Neutrophil (primary cell): ENCODE results near the gene CBX4.
A peak's percentile ranks its signal among the peaks of the same experiment; 100 is the strongest.

Experiments
- H3K27ac ChIP-seq: fragments of 200-600 bp; sonication (generic); 2 replicates; pipeline ENCODE4 v1.5.1; 2016; ENCODE audit warnings: mild to moderate bottlenecking, moderate library complexity
- H3K27me3 ChIP-seq: fragments of 200-600 bp; sonication (generic); 2 replicates; pipeline ENCODE4 v1.6.0; 2016; ENCODE audit warnings: mild to moderate bottlenecking
- H3K36me3 ChIP-seq: fragments of 200-600 bp; sonication (generic); 2 replicates; pipeline ENCODE4 v1.5.1; 2017
- H3K4me1 ChIP-seq, 2 experiments: fragments of 200-600 bp in 1 of 2; sonication (generic) in 1 of 2; 1 replicate in 1 of 2; 2 replicates in 1 of 2; pipeline versions ENCODE4 v1.5.1 to v1.6.1; 2013 to 2016; ENCODE audit warnings: low read depth in 1 of 2, low read length in 1 of 2, mild to moderate bottlenecking in 1 of 2, moderate library complexity in 1 of 2; ENCODE audit not compliant: control insufficient read depth in 1 of 2, insufficient read depth in 1 of 2
- H3K4me3 ChIP-seq, 2 experiments: fragments of 200-600 bp in 1 of 2; sonication (generic) in 1 of 2; 1 replicate in 1 of 2; 2 replicates in 1 of 2; pipeline ENCODE4 v1.5.1; 2013 to 2016; ENCODE audit warnings: low read depth in 1 of 2, low read length in 1 of 2, mild to moderate bottlenecking in 1 of 2, moderate library complexity in 1 of 2
- H3K9me3 ChIP-seq: fragments of 200-600 bp; sonication (generic); 2 replicates; pipeline ENCODE4 v1.5.1; 2016
- TF ChIP-seq, protein P1 (sequence below): fragments of 200-600 bp; sonication (generic); IDR thresholded peaks from 2 replicates; pipeline ENCODE4 v1.5.1; 2016; ENCODE audit warnings: antibody characterized with exemption

CBX4 gene

DNA sequence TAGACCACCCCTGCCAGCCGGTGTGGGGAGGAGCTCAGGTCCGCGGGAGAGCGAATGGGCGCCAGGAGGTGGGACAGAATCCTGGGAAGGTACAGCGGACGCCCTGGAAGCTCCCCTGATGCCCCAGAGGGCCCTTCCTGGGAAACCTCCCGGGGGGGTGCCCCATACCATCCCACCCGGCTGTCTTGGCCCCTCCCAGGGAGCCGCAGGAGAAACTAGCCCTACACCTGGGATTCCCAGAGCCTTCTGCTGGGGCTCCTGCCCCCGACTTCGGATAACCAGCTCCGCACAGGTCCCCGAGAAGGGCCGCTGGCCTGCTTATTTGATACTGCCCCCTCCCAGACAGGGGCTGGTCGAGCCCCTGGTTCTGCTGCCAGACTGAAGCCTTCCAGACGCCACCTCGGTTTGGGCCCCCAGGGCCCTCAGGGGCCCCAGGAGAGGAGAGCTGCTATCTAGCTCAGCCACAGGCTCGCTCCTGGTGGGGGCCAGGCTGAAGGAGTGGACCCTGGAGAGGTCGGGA lies 3.0 kb upstream of the CBX4 start:
- Histone ChIP-seq H3K36me3 (no peaks in the 10 kb centered on the region), H3K4me3 (peak overlapping the region in 1 of 2 experiments; percentile 58), H3K27me3 (peaks cover 77% of the 10 kb centered on the region), H3K9me3 (no peaks in the 10 kb centered on the region), H3K4me1 (peaks cover 58 to 64% of the 10 kb centered on the region in 2 experiments), H3K27ac (no peak overlapping the region)
- TF ChIP-seq, protein P1, sequence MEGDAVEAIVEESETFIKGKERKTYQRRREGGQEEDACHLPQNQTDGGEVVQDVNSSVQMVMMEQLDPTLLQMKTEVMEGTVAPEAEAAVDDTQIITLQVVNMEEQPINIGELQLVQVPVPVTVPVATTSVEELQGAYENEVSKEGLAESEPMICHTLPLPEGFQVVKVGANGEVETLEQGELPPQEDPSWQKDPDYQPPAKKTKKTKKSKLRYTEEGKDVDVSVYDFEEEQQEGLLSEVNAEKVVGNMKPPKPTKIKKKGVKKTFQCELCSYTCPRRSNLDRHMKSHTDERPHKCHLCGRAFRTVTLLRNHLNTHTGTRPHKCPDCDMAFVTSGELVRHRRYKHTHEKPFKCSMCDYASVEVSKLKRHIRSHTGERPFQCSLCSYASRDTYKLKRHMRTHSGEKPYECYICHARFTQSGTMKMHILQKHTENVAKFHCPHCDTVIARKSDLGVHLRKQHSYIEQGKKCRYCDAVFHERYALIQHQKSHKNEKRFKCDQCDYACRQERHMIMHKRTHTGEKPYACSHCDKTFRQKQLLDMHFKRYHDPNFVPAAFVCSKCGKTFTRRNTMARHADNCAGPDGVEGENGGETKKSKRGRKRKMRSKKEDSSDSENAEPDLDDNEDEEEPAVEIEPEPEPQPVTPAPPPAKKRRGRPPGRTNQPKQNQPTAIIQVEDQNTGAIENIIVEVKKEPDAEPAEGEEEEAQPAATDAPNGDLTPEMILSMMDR, result no peak

DNA sequence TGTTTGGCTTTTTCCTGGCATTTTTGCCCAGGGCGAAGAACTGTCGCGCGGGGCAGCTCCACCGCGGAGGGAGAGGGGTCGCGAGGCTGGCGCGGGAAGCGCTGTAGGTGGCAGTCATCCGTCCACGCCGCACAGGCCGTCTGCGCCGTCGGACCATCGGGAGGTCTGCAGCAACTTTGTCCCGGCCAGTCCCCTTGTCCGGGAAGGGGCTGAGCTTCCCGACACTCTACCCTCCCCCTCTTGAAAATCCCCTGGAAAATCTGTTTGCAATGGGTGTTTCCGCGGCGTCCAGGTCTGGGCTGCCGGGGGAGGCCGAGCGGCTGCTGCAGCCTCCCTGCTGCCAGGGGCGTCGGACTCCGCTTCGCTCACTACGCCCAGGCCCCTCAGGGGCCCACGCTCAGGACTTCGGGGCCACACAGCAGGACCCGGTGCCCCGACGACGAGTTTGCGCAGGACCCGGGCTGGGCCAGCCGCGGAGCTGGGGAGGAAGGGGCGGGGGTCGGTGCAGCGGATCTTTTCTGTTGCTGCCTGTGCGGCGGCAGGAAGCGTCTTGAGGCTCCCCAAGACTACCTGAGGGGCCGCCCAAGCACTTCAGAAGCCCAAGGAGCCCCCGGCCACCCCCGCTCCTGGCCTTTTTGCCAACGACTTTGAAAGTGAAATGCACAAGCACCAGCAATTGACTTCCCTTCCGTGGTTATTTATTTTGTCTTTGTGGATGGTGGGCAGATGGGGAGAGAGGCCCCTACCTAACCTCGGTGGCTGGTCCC lies 2.3 kb upstream of the CBX4 start:
- Histone ChIP-seq H3K9me3 (no peaks in the 10 kb centered on the region), H3K27me3 (peaks cover 71% of the 10 kb centered on the region), H3K27ac (no peak overlapping the region), H3K4me1 (peaks cover 65 to 71% of the 10 kb centered on the region in 2 experiments), H3K36me3 (peaks cover 2% of the 10 kb centered on the region), H3K4me3 (peak overlapping the region in 1 of 2 experiments; percentile 97)
- TF ChIP-seq, protein P1, result no peak

DNA sequence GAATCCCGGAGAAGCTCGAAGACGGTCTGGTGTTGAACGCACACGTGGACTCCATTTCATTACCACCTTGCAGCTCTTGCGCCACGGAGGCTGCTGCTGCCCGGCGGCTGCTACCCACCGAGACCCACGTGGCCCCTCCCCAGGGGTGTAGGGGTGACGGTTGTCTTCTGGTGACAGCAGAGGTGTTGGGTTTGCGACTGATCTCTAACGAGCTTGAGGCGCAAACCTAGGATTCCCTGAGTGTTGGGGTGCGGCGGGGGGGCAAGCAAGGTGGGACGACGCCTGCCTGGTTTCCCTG lies 1.7 kb upstream of the CBX4 start:
- Histone ChIP-seq H3K27me3 (peaks cover 65% of the 10 kb centered on the region), H3K9me3 (no peaks in the 10 kb centered on the region), H3K27ac (peak overlapping the region; percentile 95), H3K36me3 (peaks cover 8% of the 10 kb centered on the region), H3K4me3 (peak overlapping the region; percentile 75 to 97), H3K4me1 (peaks cover 71 to 77% of the 10 kb centered on the region in 2 experiments)
- TF ChIP-seq, protein P1, result no peak

DNA sequence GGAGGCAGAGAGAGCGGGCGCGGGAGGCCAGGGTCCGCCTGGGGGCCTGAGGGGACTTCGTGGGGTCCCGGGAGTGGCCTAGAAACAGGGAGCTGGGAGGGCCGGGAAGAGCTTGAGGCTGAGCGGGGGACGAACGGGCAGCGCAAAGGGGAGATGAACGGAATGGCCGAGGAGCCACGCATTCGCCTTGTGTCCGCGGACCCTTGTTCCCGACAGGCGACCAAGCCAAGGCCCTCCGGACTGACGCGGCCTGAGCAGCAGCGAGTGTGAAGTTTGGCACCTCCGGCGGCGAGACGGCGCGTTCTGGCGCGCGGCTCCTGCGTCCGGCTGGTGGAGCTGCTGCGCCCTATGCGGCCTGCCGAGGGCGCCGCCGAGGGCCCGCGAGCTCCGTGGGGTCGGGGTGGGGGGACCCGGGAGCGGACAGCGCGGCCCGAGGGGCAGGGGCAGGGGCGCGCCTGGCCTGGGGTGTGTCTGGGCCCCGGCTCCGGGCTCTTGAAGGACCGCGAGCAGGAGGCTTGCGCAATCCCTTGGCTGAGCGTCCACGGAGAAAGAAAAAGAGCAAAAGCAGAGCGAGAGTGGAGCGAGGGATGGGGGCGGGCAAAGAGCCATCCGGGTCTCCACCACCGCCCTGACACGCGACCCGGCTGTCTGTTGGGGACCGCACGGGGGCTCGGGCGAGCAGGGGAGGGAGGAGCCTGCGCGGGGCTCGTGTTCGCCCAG lies 1.2 kb upstream of the CBX4 start:
- Histone ChIP-seq H3K27ac (peak overlapping the region; percentile 95), H3K36me3 (peaks cover 13% of the 10 kb centered on the region), H3K4me1 (peaks cover 74 to 81% of the 10 kb centered on the region in 2 experiments), H3K27me3 (peaks cover 60% of the 10 kb centered on the region), H3K9me3 (no peaks in the 10 kb centered on the region), H3K4me3 (peak overlapping the region; percentile 75 to 97)
- TF ChIP-seq, protein P1, result peak; percentile 54

DNA sequence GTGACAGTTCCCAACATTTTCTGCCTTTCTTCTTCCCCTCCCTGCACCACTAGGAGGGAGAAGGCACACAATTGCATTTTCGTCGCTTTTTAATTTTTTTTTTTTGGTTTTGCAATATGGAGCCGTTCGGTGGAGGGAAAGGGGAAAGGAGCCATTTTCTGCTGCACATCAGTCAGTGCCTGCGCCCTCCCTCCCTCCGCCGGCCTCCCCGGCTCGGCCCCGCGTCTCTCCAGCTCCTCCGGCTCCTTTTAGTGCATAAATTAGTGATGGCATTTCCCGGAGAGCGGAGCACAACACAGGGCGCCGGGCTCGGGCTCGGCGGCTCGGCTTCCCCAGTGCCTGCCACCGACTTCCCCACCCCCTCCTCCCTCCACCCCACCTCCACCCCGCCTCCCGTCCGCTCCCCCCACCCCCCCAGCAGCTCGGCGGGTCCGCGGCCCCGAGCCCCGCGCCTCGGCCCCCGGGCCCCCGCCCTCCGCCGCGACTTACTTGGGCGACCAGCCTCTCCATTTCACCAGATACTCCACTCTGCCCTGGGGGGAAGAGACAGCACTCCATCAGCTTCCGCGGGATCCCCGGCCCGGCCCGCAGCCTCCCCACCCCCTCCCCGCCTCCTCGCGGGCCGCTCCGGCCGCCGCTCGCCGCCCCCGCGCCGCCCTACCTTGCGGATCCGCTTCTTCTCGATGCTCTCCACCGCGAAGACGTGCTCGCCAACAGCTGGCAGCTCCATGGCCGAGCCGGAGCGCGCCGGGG lies 542 bp downstream of the CBX4 start:
- TF ChIP-seq, protein P1, result no peak
- Histone ChIP-seq H3K36me3 (peaks cover 31% of the 10 kb centered on the region), H3K4me3 (peak overlapping the region; percentile 87 to 99), H3K27ac (peak overlapping the region; percentile 95), H3K9me3 (no peaks in the 10 kb centered on the region), H3K4me1 (peaks cover 65 to 66% of the 10 kb centered on the region in 2 experiments), H3K27me3 (peaks cover 42% of the 10 kb centered on the region)
